ENCODE results near the gene CFAP43. TPM values are rescaled to one million over a fixed set of nuclear protein-coding genes. Genes with fewer than 3 reads are reported as not detected.
A peak's percentile ranks its signal among the peaks of the same experiment; 100 is the strongest.

CFAP43 gene
- total RNA-seq, 1 experiment from 2014 or later = 6.0 TPM

GRCh38 chr10:104257235-104257634, 25.1 kb upstream of the CFAP43 start:
- Histone ChIP-seq H2AFZ (no peak overlapping the region), H3K27me3 (ENCODE audit: insufficient read depth, low read depth) (no peaks in the 10 kb centered on the region), H3F3A (ENCODE audit: insufficient read depth, low read depth) (peaks cover 19% of the 10 kb centered on the region), H4K20me1 (ENCODE audit: insufficient read depth) (no peaks in the 10 kb centered on the region), H3K4me1 (replicated peaks; ENCODE audit: insufficient read depth) (peaks cover 35% of the 10 kb centered on the region), H3K79me2 (ENCODE audit: low read depth) (peaks cover 55% of the 10 kb centered on the region), H3K36me3 (ENCODE audit: low read depth) (peaks cover 24% of the 10 kb centered on the region; the same call in 1 of the 2 replicates), H3K9me3 (ENCODE audit: insufficient read depth, low read depth) (no peaks in the 10 kb centered on the region), H3K4me2 (peak overlapping the region; percentile 76), H3K9me2 (ENCODE audit: insufficient read depth) (no peaks in the 10 kb centered on the region), H3K4me3 (peak overlapping the region; percentile 83; the same call in 1 of the 2 replicates), H3K27ac (peak overlapping the region; percentile 37; the same call in 1 of the 2 replicates)
- CTCF ChIA-PET = no interaction called here
- intact Hi-C loops (cut with micrococcal nuclease; ENCODE audit: unreplicated experiment) = no loop called here
- DNase-seq = no peak
- no TSS peak for BruUV-seq (replicated peaks)
- POLR2A ChIA-PET (ENCODE audit: unreplicated experiment) = no interaction called here
- TF ChIP-seq EZH2 (IDR thresholded peaks at IDR 0.05; ENCODE audit: low read depth) (no peak), CTCF (conservative IDR thresholded peaks at IDR 0.05) (no peak)

- no peak for DNase-seq
- intact Hi-C loops (cut with micrococcal nuclease; ENCODE audit: unreplicated experiment) = no loop called here
- Histone ChIP-seq H3K79me2 (ENCODE audit: low read depth) (peaks cover 55% of the 10 kb centered on the region), H3K4me3 (peak overlapping the region; percentile 83), H3K27ac (peak overlapping the region; percentile 60), H3K9me2 (ENCODE audit: insufficient read depth) (no peaks in the 10 kb centered on the region), H2AFZ (no peak overlapping the region), H3F3A (ENCODE audit: insufficient read depth, low read depth) (peaks cover 19% of the 10 kb centered on the region), H3K9me3 (ENCODE audit: insufficient read depth, low read depth) (no peaks in the 10 kb centered on the region), H4K20me1 (ENCODE audit: insufficient read depth) (no peaks in the 10 kb centered on the region), H3K36me3 (ENCODE audit: low read depth) (peaks cover 24% of the 10 kb centered on the region; the same call in 1 of the 2 replicates), H3K4me2 (peak overlapping the region; percentile 76), H3K27me3 (ENCODE audit: insufficient read depth, low read depth) (no peaks in the 10 kb centered on the region), H3K4me1 (replicated peaks; ENCODE audit: insufficient read depth) (peaks cover 35% of the 10 kb centered on the region)
- BruUV-seq (replicated peaks) = no TSS peak
- POLR2A ChIA-PET (ENCODE audit: unreplicated experiment) = no interaction called here
- CTCF ChIA-PET = interaction anchor here (0.6 kb wide), 1 partner anchor 94 kb away, joined by 4 read pairs; no protein-coding TSS in a partner anchor
- TF ChIP-seq EZH2 (IDR thresholded peaks at IDR 0.05; ENCODE audit: low read depth) (no peak), CTCF (conservative IDR thresholded peaks at IDR 0.05) (no peak)
Observed at GRCh38 chr10:104256335-104256961, 24.3 kb upstream of the CFAP43 start.

- Histone ChIP-seq H3F3A (ENCODE audit: insufficient read depth, low read depth) (peaks cover 19% of the 10 kb centered on the region), H3K27me3 (ENCODE audit: insufficient read depth, low read depth) (no peaks in the 10 kb centered on the region), H3K4me3 (peak overlapping the region; percentile 83), H3K36me3 (ENCODE audit: low read depth) (peaks cover 21% of the 10 kb centered on the region; the same call in 1 of the 2 replicates), H3K27ac (peak overlapping the region; percentile 60), H4K20me1 (ENCODE audit: insufficient read depth) (no peaks in the 10 kb centered on the region), H2AFZ (peak overlapping the region; percentile 86), H3K4me1 (replicated peaks; ENCODE audit: insufficient read depth) (peaks cover 34% of the 10 kb centered on the region), H3K79me2 (ENCODE audit: low read depth) (peaks cover 55% of the 10 kb centered on the region), H3K9me3 (ENCODE audit: insufficient read depth, low read depth) (no peaks in the 10 kb centered on the region), H3K4me2 (peak overlapping the region; percentile 76), H3K9me2 (ENCODE audit: insufficient read depth) (no peaks in the 10 kb centered on the region)
- TF ChIP-seq CTCF (conservative IDR thresholded peaks at IDR 0.05) (no peak), EZH2 (IDR thresholded peaks at IDR 0.05; ENCODE audit: low read depth) (no peak)
- POLR2A ChIA-PET (ENCODE audit: unreplicated experiment) = interaction anchor here (0.6 to 0.9 kb wide), 4 partner anchors 21 to 783 kb away, joined by 3 to 7 read pairs (median 4); partner anchors contain the start of gene CFAP43
- intact Hi-C loops (cut with micrococcal nuclease; ENCODE audit: unreplicated experiment) = loop anchor here (2.0 kb wide), 1 partner anchor 23 kb away; the partner anchor contains the start of gene CFAP43
- BruUV-seq (replicated peaks) = TSS peak; percentile 49
- peak in 1 of 2 experiments; percentile 49 for DNase-seq
- CTCF ChIA-PET = interaction anchor here (0.5 to 0.8 kb wide), 2 partner anchors 96 to 212 kb away, joined by 3 read pairs; no protein-coding TSS in a partner anchor
Observed at GRCh38 chr10:104255311-104255981, 23.3 kb upstream of the CFAP43 start.
